H9 (cell line): ENCODE measurements around the gene SHTN1. TPM values are rescaled to one million over a fixed set of nuclear protein-coding genes. Genes with fewer than 3 reads are reported as not detected.

Source experiments
- DNase-seq: peaks from one replicate; pipeline ENCODE4 v3.0.0-alpha.2; 2017
- H2AFZ ChIP-seq: one replicate; pipeline ENCODE4 v1.6.1; 2013; ENCODE audit warnings: mild to moderate bottlenecking, low read length, control low read depth, moderate library complexity
- H2AK5ac ChIP-seq: 2 replicates; pipeline ENCODE4 v1.6.1; 2013; ENCODE audit warnings: low read length, control low read depth, mixed read lengths; ENCODE audit not compliant: insufficient read length
- H2BK120ac ChIP-seq: one replicate; pipeline ENCODE4 v1.6.1; 2013; ENCODE audit warnings: low read depth, mild to moderate bottlenecking, low read length, control low read depth, inconsistent platforms; ENCODE audit not compliant: poor library complexity, severe bottlenecking
- H2BK12ac ChIP-seq: 2 replicates; pipeline ENCODE4 v1.6.1; 2013; ENCODE audit warnings: low read length, control low read depth, mixed read lengths, low read depth; ENCODE audit not compliant: insufficient read length
- H2BK15ac ChIP-seq: 2 replicates; pipeline ENCODE4 v1.6.1; 2013; ENCODE audit warnings: low read depth, low read length, control low read depth
- H2BK20ac ChIP-seq: one replicate; pipeline ENCODE4 v1.6.1; 2013; ENCODE audit warnings: low read depth, mild to moderate bottlenecking, low read length, control low read depth, inconsistent platforms; ENCODE audit not compliant: poor library complexity, severe bottlenecking
- H2BK5ac ChIP-seq: 2 replicates; pipeline ENCODE4 v1.6.1; 2013; ENCODE audit warnings: low read length, control low read depth, mixed read lengths; ENCODE audit not compliant: insufficient read length
- H3K14ac ChIP-seq: 2 replicates; pipeline ENCODE4 v1.6.1; 2013; ENCODE audit warnings: low read length, control low read depth; ENCODE audit not compliant: insufficient read depth
- H3K18ac ChIP-seq: 2 replicates; pipeline ENCODE4 v1.6.1; 2013; ENCODE audit warnings: low read depth, mild to moderate bottlenecking, mixed read lengths, low read length, control low read depth; ENCODE audit not compliant: insufficient read length
- H3K23ac ChIP-seq: 2 replicates; pipeline ENCODE4 v1.6.1; 2013; ENCODE audit warnings: low read length, control low read depth, mixed read lengths, low read depth; ENCODE audit not compliant: insufficient read length
- H3K23me2 ChIP-seq: 2 replicates; pipeline ENCODE4 v1.6.1; 2013; ENCODE audit warnings: low read depth, mild to moderate bottlenecking, mixed read lengths, low read length, control low read depth; ENCODE audit not compliant: insufficient read length, poor library complexity, severe bottlenecking
- H3K27ac ChIP-seq: 2 replicates; pipeline ENCODE4 v1.5.1; 2013; ENCODE audit warnings: low read length, control low read depth, mixed read lengths, low read depth; ENCODE audit not compliant: insufficient read length
- H3K27me3 ChIP-seq: 2 replicates; pipeline ENCODE4 v1.6.1; 2013; ENCODE audit warnings: low read length, control low read depth, inconsistent platforms; ENCODE audit not compliant: insufficient read depth
- H3K4ac ChIP-seq: 2 replicates; pipeline ENCODE4 v1.6.1; 2013; ENCODE audit warnings: low read depth, mild to moderate bottlenecking, control low read depth, inconsistent platforms, low read length, moderate library complexity
- H3K4me1 ChIP-seq: 2 replicates; pipeline ENCODE4 v1.6.1; 2013; ENCODE audit warnings: low read length, control low read depth, inconsistent platforms; ENCODE audit not compliant: insufficient read depth
- H3K4me2 ChIP-seq: 2 replicates; pipeline ENCODE4 v1.6.1; 2013; ENCODE audit warnings: low read length, control low read depth, mixed read lengths; ENCODE audit not compliant: insufficient read length, insufficient read depth
- H3K56ac ChIP-seq: 2 replicates; pipeline ENCODE4 v1.6.1; 2013; ENCODE audit warnings: low read depth, mild to moderate bottlenecking, mixed read lengths, low read length, control low read depth; ENCODE audit not compliant: insufficient read length
- H3K79me1 ChIP-seq: 2 replicates; pipeline ENCODE4 v1.6.1; 2013; ENCODE audit warnings: low read depth, mild to moderate bottlenecking, moderate library complexity, low read length, control low read depth, inconsistent platforms; ENCODE audit not compliant: insufficient read depth, poor library complexity, severe bottlenecking
- H3K79me2 ChIP-seq: 2 replicates; pipeline ENCODE4 v1.6.1; 2013; ENCODE audit warnings: low read length, control low read depth, inconsistent platforms; ENCODE audit not compliant: insufficient read depth
- H3K9ac ChIP-seq: 2 replicates; pipeline ENCODE4 v1.6.1; 2013; ENCODE audit warnings: low read length, control low read depth, mixed read lengths; ENCODE audit not compliant: insufficient read length; ENCODE audit errors: extremely low read depth
- H3K9me3 ChIP-seq: one replicate; pipeline ENCODE4 v1.6.1; 2013; ENCODE audit warnings: low read depth, low read length, inconsistent platforms; ENCODE audit not compliant: control insufficient read depth
- H3T11ph ChIP-seq: one replicate; pipeline ENCODE4 v1.6.1; 2013; ENCODE audit warnings: mild to moderate bottlenecking, low read length, control low read depth, inconsistent platforms
- H4K20me1 ChIP-seq: one replicate; pipeline ENCODE4 v1.6.1; 2013; ENCODE audit not compliant: control insufficient read depth, insufficient read length, insufficient read depth
- H4K5ac ChIP-seq: 2 replicates; pipeline ENCODE4 v1.6.1; 2013; ENCODE audit warnings: low read depth, mild to moderate bottlenecking, mixed read lengths, low read length, control low read depth; ENCODE audit not compliant: insufficient read length
- H4K8ac ChIP-seq: replicated peaks from 2 replicates; pipeline ENCODE4 v1.6.1; 2013; ENCODE audit warnings: low read length, control low read depth, mixed read lengths, low read depth; ENCODE audit not compliant: insufficient read length
- H4K91ac ChIP-seq: 2 replicates; pipeline ENCODE4 v1.6.1; 2013; ENCODE audit warnings: low read depth, mild to moderate bottlenecking, moderate library complexity, mixed read lengths, low read length, control low read depth; ENCODE audit not compliant: insufficient read length
- H3K27ac Mint-ChIP-seq, 3 experiments: 2 replicates in 2 of 3; 3 replicates in 1 of 3; pipeline ENCODE4 v1.8.0; 2020 to 2021; ENCODE audit warnings: mixed read lengths in 3 of 3, mild to moderate bottlenecking in 1 of 3, moderate library complexity in 1 of 3
- H3K27me3 Mint-ChIP-seq: 2 replicates; pipeline ENCODE4 v1.8.0; 2021; ENCODE audit warnings: low read depth, mild to moderate bottlenecking, moderate library complexity, mixed read lengths
- H3K36me3 Mint-ChIP-seq, 3 experiments: 2 replicates in 2 of 3; 3 replicates in 1 of 3; pipeline ENCODE4 v1.8.0; 2020 to 2021; ENCODE audit warnings: low read depth in 3 of 3, mixed read lengths in 3 of 3; ENCODE audit not compliant: insufficient read depth in 1 of 3
- H3K4me1 Mint-ChIP-seq, 2 experiments: 2 replicates each; pipeline ENCODE4 v1.8.0; 2020; ENCODE audit warnings: mixed read lengths in 2 of 2
- H3K4me3 Mint-ChIP-seq, 2 experiments: 2 replicates in 1 of 2; 3 replicates in 1 of 2; pipeline ENCODE4 v1.8.0; 2020 to 2021; ENCODE audit warnings: mild to moderate bottlenecking in 2 of 2, mixed read lengths in 2 of 2, moderate library complexity in 1 of 2
- H3K9me3 Mint-ChIP-seq, 2 experiments: 2 replicates in 1 of 2; 3 replicates in 1 of 2; pipeline ENCODE4 v1.8.0; 2020; ENCODE audit warnings: mild to moderate bottlenecking in 2 of 2, mixed read lengths in 2 of 2, moderate library complexity in 1 of 2
- WGBS: extraction: QIAGEN DNeasy Blood & Tissue Kit; methylation state at CpG from one replicate; pipeline ENCODE4 v1.1.7; 2013; ENCODE audit warnings: missing lambda C conversion rate, low lambda C conversion rate, mixed read lengths; ENCODE audit not compliant: insufficient read length; ENCODE audit errors: extremely low coverage; 5-methylcytosine and 5-hydroxymethylcytosine counted together
- total RNA-seq: library from RNA; stranded (reverse); gene quantifications from 2 replicates; pipeline ENCODE4 v1.2.1, GENCODE V29; 2021
- TF ChIP-seq, protein P1 (sequence below): fragments of 200-600 bp; sonication (generic); conservative IDR thresholded peaks from 3 replicates; pipeline ENCODE4 v1.8.0; 2021; ENCODE audit warnings: antibody characterized with exemption, mild to moderate bottlenecking

Gene SHTN1
- total RNA-seq, 1 experiment from 2014 or later = 22.1 TPM

DNA sequence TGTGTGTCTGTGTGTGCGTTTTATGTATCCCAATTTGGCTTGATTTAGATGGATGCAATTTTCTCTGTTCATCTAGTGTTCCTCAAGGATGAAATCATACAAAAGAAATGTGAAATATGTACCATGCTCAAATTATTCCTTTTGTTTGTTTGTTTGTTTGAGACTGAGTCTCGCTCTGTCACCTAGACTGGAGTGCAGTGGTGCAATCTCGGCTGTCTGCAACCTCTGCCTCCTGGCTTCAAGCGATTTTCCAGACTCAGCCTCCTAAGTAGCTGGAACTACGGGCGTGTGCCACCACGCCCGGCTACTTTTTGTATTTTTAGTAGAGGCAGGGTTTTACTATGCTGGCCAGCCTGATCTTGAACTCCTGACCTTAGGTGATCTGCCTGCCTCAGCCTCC is 11.3 kb upstream of the SHTN1 start:
- Histone ChIP-seq H3K4me2 (no peak overlapping the region), H3K23ac (no peak overlapping the region), H3K4ac (no peak overlapping the region), H2BK20ac (no peak overlapping the region), H3K79me1 (no peaks in the 10 kb centered on the region), H3K56ac (no peak overlapping the region), H3K18ac (no peak overlapping the region), H2AFZ (no peak overlapping the region), H3K27ac (no peak overlapping the region), H2BK15ac (no peak overlapping the region), H3K27me3 (no peaks in the 10 kb centered on the region), H4K5ac (no peak overlapping the region), H2BK5ac (no peak overlapping the region), H3K4me1 (no peaks in the 10 kb centered on the region), H2AK5ac (no peak overlapping the region), H3K9ac (no peak overlapping the region), H4K20me1 (no peaks in the 10 kb centered on the region), H3T11ph (no peak overlapping the region), H3K9me3 (no peaks in the 10 kb centered on the region), H4K91ac (no peak overlapping the region), H2BK120ac (no peak overlapping the region), H4K8ac (no peak overlapping the region), H3K79me2 (no peaks in the 10 kb centered on the region), H2BK12ac (no peak overlapping the region), H3K23me2 (no peaks in the 10 kb centered on the region), H3K14ac (no peak overlapping the region)
- Mint-ChIP-seq H3K27me3 (no peaks in the 10 kb centered on the region; the same call in none of the 2 replicates), H3K4me3 (no peak overlapping the region), H3K9me3 (no peaks in the 10 kb centered on the region), H3K27ac (no peak overlapping the region), H3K4me1 (no peaks in the 10 kb centered on the region), H3K36me3 (no peaks in the 10 kb centered on the region)
- no peak for DNase-seq
- WGBS = no CpG with 5 or more reads among the region's 8 CpGs
- TF ChIP-seq, protein P1, sequence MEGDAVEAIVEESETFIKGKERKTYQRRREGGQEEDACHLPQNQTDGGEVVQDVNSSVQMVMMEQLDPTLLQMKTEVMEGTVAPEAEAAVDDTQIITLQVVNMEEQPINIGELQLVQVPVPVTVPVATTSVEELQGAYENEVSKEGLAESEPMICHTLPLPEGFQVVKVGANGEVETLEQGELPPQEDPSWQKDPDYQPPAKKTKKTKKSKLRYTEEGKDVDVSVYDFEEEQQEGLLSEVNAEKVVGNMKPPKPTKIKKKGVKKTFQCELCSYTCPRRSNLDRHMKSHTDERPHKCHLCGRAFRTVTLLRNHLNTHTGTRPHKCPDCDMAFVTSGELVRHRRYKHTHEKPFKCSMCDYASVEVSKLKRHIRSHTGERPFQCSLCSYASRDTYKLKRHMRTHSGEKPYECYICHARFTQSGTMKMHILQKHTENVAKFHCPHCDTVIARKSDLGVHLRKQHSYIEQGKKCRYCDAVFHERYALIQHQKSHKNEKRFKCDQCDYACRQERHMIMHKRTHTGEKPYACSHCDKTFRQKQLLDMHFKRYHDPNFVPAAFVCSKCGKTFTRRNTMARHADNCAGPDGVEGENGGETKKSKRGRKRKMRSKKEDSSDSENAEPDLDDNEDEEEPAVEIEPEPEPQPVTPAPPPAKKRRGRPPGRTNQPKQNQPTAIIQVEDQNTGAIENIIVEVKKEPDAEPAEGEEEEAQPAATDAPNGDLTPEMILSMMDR = no peak
